SK-N-MC (cell line): ENCODE results near the gene MICA.
"Not testable (repeated sequence)": the region's sequence is repeated elsewhere in the genome, so short reads cannot be mapped to it uniquely, and the experiment has no call there.

Source experiments
- DNase-seq: peaks from one replicate; pipeline ENCODE4 v3.0.0-alpha.2; 2011; ENCODE audit warnings: low read depth, low spot score
- H3K27ac ChIP-seq: fragments of 200-600 bp; sonication (generic); 2 replicates; pipeline ENCODE4 v1.5.1; 2016; ENCODE audit warnings: mixed run types
- H3K36me3 ChIP-seq: fragments of 200-600 bp; sonication (generic); 2 replicates; pipeline ENCODE4 v1.6.1; 2017; ENCODE audit warnings: antibody characterized with exemption, low read length, mixed read lengths; ENCODE audit not compliant: insufficient read depth
- H3K4me3 ChIP-seq: fragments of 200-600 bp; sonication (generic); 2 replicates; pipeline ENCODE4 v1.5.1; 2016
- H3K9ac ChIP-seq: fragments of 200-600 bp; sonication (generic); 2 replicates; pipeline ENCODE4 v1.8.0; 2017; ENCODE audit warnings: mixed run types, mixed read lengths; ENCODE audit not compliant: insufficient read length
- H3K9me3 ChIP-seq: fragments of 200-600 bp; sonication (generic); 2 replicates; pipeline ENCODE4 v1.6.1; 2017; ENCODE audit warnings: low read depth, mild to moderate bottlenecking, antibody characterized with exemption, low read length, moderate library complexity, mixed read lengths
- EZH2 ChIP-seq: fragments of 200-600 bp; sonication (generic); IDR thresholded peaks from one replicate; pipeline ENCODE4 v1.6.1; 2017; ENCODE audit warnings: antibody characterized with exemption
- FOXP2 ChIP-seq: optimal IDR thresholded peaks from 2 replicates; pipeline ENCODE3; 2011; ENCODE audit warnings: mild to moderate bottlenecking, moderate library complexity; ENCODE audit not compliant: insufficient read depth; ENCODE audit errors: extremely low read length, control extremely low read depth
- POLR2AphosphoS5 ChIP-seq: IDR thresholded peaks from 2 replicates; pipeline ENCODE4 v1.6.1; 2012; ENCODE audit warnings: mild to moderate bottlenecking, low read depth, low read length, borderline replicate concordance

The MICA gene

GRCh38 chr6:31438222-31438621 lies 34.8 kb downstream of the MICA start:
- Histone ChIP-seq H3K27ac (no peak overlapping the region), H3K9ac (no peak overlapping the region), H3K36me3 (no peaks in the 10 kb centered on the region), H3K9me3 (no peaks in the 10 kb centered on the region), H3K4me3 (no peak overlapping the region)
- TF ChIP-seq FOXP2 (no peak), EZH2 (no peak), POLR2AphosphoS5 (no peak)
- no peak for DNase-seq

DNA sequence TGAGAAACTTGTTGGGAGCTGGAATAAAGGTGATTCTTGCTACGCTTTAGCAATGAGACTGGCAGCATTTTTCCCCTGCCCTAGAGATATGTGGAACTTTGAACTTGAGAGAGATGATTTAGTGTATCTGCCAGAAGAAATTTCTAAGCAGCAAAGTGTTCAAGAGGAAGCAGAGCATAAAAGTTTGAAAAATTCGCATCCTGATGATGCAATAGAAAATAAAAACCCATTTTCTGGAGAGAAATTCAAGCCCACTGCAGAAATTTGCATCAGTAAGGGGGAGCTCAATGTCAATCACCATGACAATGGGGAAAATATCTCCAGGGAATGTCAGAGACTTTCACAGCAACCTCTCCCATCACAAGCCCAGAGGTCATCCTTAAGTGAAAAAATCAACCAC lies 35.3 kb downstream of the MICA start:
- H3K9me3 ChIP-seq, result no peaks in the 10 kb centered on the region
- H3K4me3 ChIP-seq, result no peak overlapping the region
- H3K27ac ChIP-seq, result no peak overlapping the region
- no peak for DNase-seq
- H3K36me3 ChIP-seq, result no peaks in the 10 kb centered on the region
- no peak overlapping the region for H3K9ac ChIP-seq
- TF ChIP-seq POLR2AphosphoS5 (no peak), EZH2 (no peak), FOXP2 (no peak)

DNA sequence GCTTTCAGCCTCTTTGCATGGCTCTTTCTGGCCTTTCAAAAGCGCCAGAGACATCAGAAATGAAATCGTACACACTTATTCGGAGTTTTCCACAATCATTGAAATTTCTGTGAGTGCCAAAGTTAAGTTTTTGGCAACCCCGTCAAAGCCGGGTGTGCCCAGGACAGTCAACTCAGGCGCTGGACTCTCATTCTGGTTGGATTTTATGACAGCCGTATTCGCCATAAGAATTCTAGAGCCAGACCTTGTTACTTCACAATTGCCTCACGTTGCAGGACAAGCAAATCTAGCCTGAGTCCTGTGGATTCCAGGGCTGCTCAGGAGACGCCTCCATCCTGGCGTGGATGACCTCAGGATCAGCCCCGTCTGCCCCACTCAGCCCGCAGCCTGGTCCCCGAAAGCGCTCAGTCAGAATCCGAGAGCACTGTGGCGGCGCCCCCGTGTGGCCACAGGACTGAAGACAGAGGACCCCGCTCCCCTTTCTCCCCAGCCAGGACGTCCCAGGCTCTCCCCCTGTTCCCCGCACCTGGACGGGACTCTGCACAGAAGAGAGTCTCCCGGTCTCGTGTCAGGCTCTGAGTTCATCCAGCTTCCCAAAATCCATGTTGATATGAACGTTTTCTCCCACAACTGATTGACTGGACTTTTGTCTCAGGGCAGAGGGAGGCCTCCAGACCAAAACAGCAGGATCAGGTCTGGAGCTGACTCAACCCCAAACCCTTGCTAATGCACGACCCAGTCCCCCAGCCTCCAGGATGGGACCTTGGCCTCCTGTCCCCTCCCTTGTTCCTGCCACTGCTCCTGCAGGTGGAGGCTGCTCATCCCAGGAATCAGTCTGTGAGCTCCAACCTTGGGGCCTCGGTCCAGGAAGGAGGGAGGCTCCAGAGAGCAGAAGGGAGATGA lies 38.2 kb downstream of the MICA start:
- Histone ChIP-seq H3K27ac (no peak overlapping the region), H3K4me3 (0 out of 2 replicates have a peak overlapping the region, but pooled peaks have one; percentile 3), H3K36me3 (no peaks in the 10 kb centered on the region), H3K9me3 (no peaks in the 10 kb centered on the region), H3K9ac (no peak overlapping the region)
- no peak for DNase-seq
- TF ChIP-seq FOXP2 (no peak), POLR2AphosphoS5 (no peak), EZH2 (no peak)

DNA sequence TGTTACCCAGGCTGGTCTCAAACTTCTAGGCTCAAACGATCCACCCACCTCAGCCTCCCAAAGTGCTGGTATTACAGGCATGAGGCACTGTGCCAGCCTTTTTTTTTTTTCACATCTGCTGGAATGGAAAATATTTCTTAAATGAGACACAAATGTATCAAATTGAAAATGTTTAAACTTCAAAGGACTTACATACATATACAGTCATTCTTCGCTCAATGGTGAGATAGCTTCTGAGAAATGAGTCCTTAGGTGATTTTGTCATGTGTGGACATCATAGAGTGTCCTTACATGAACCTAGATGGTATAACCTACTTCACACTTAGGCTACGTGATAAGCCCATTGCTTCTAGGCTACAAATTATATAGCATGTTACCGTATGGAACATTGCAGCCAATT lies 43.1 kb downstream of the MICA start:
- no peak for DNase-seq
- Histone ChIP-seq H3K9ac (no peak overlapping the region), H3K9me3 (no peaks in the 10 kb centered on the region), H3K4me3 (no peak overlapping the region), H3K36me3 (no peaks in the 10 kb centered on the region), H3K27ac (no peak overlapping the region)
- no peak for TF ChIP-seq POLR2AphosphoS5
- no peak for TF ChIP-seq EZH2
- no peak for TF ChIP-seq FOXP2

DNA sequence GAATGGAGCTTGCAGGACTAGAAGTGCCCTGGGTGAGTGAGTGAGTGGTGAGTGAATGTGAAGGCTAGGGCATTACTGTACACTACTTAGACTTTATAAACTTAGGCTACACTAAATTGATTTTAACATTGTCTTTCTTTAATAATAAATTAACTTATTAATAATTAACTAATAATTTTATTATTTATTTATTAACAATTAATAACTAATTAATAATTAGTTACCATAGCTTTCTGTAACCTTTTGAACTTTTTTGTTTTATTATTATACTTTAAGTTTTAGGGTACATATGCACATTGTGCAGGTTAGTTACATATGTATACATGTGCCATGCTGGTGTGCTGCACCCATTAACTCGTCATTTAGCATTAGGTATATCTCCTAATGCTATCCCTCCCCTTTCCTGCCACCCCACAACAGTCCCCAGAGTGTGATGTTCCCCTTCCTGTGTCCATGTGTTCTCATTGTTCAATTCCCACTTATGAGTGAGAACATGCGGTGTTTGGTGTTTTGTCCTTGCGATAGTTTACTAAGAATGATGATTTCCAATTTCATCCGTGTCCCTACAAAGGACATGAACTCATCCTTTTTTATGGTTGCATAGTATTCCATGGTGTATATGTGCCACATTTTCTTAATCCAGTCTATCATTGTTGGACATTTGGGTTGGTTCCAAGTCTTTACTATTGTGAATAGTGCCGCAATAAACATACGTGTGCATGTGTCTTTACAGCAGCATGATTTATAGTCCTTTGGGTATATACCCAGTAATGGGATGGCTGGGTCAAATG lies 43.8 kb downstream of the MICA start:
- H3K36me3 ChIP-seq, H3K9me3 ChIP-seq, H3K4me3 ChIP-seq, H3K27ac ChIP-seq, DNase-seq, H3K9ac ChIP-seq: not testable (repeated sequence)

DNA sequence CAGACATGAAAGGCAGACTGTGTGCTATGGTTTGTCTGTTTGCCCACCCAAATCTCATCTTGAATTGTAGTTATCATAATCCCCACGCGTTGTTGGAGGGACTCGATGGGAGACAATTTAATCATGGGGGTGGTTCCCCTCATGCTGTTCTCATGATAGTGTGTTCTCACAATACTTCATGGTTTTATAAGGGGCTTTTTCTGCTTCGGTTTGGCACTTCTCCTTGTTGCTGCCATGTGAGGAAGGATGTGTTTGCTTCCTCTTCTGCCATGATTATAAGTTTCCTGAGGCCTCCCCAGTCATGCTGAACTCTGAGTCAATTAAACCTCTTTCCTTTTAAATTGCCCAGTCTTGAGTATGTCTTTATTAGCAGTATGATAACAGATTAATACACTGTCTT lies 47.4 kb downstream of the MICA start:
- no peaks in the 10 kb centered on the region for H3K36me3 ChIP-seq
- no peak overlapping the region for H3K4me3 ChIP-seq
- H3K27ac ChIP-seq, result no peak overlapping the region
- no peak for DNase-seq
- no peak overlapping the region for H3K9ac ChIP-seq
- H3K9me3 ChIP-seq, result no peaks in the 10 kb centered on the region
- no peak for TF ChIP-seq EZH2
- no peak for TF ChIP-seq FOXP2
- no peak for TF ChIP-seq POLR2AphosphoS5

- H3K9me3 ChIP-seq, result no peaks in the 10 kb centered on the region
- no peak overlapping the region for H3K27ac ChIP-seq
- H3K4me3 ChIP-seq, result no peak overlapping the region
- DNase-seq, result no peak
- H3K36me3 ChIP-seq, result no peaks in the 10 kb centered on the region
- TF ChIP-seq FOXP2 (no peak), POLR2AphosphoS5 (no peak)
- H3K9ac ChIP-seq, result no peak overlapping the region
These were observed 49.5 kb downstream of the MICA start for GRCh38 chr6:31452859-31453258.

GRCh38 chr6:31453259-31453658 lies 49.9 kb downstream of the MICA start:
- H3K9me3 ChIP-seq, result no peaks in the 10 kb centered on the region
- no peak for DNase-seq
- H3K9ac ChIP-seq, result no peak overlapping the region
- H3K4me3 ChIP-seq, result no peak overlapping the region
- H3K27ac ChIP-seq, result no peak overlapping the region
- TF ChIP-seq POLR2AphosphoS5 (no peak), FOXP2 (no peak), EZH2 (no peak)
- H3K36me3 ChIP-seq, result no peaks in the 10 kb centered on the region

DNA sequence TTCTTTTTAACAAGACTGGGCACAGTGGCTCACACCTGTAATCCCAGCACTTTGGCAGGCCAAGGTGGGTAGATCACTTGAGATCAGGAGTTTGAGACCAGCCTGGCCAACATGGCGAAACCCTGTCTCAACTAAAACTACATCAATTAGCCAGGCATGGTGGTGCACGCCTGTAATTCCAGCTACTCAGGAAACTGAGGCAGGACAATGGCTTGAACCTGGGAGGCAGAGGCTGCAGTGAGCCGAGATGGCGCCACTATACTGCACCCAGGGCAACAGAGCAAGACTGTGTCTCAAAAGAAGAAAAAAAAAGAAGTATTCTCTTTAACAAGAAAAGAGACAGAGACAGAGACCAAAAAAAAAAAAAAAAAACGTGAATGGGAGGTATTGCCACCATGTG lies 56.5 kb downstream of the MICA start:
- DNase-seq, H3K27ac ChIP-seq, H3K9me3 ChIP-seq, H3K4me3 ChIP-seq, H3K36me3 ChIP-seq, H3K9ac ChIP-seq: not testable (repeated sequence)
